Testis (tissue), 2 donors: ENCODE results near the gene RALGPS1.

ENCODE experiments used
- CTCF ChIP-seq, 3 experiments: fragments of 450-650 bp in 2 of 3; fragments of 200-600 bp in 1 of 3; sonication (generic) in 1 of 3; IDR thresholded peaks; one replicate each; pipeline ENCODE4 v1.5.1; 2016 to 2019; ENCODE audit warnings: antibody characterized with exemption in 3 of 3, mild to moderate bottlenecking in 2 of 3, moderate library complexity in 1 of 3
- POLR2A ChIP-seq: fragments of 450-650 bp; IDR thresholded peaks from one replicate; pipeline ENCODE4 v1.6.1; 2017; ENCODE audit warnings: antibody characterized with exemption, mild to moderate bottlenecking, moderate library complexity

DNA sequence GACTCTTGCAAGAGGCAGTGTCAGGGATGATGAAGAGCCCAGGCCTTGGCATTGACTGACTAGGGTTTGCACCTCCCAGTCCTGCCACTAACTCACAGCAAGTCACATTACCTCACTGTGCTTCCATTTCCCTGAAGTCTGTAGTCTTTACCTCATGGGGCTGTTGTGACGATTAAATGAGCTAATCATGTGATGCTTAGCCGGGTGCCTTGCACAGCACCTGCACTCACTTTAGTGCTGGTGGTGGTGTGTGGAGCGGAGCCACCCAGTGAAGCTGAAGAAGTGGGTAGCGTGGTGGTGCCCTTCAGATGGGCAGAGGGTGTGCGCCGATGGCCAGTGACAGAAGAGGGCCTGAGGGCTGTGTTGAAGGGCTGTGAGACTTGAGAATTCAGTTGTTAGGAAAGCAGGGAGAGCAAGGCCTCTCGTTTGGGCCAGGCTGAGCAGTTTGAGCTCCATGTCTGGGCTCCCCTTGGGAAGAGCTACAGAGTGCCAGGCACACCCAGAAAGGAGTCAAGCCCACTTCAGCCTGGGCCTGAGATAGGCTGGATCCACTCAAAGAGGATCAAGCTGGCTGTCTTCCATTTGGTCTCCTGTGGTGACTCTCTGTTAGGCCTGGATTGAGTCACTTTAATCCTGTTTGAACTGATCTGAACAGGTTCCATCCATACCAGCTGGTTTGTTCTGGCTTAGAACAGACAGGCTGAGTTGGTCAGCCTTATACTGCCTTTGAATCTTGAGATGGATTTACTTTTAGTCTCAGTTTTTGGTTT is 42.5 kb downstream of the RALGPS1 start:
- TF ChIP-seq POLR2A (no peak), CTCF (IDR thresholded peaks at IDR 0.05) (no peak)
